Measurements from ENCODE around the gene AHCYL2. TPM values are rescaled to one million over a fixed set of nuclear protein-coding genes. Genes with fewer than 3 reads are reported as not detected.
"Not testable (repeated sequence)": the region's sequence is repeated elsewhere in the genome, so short reads cannot be mapped to it uniquely, and the experiment has no call there.

Gene AHCYL2
- polyA plus RNA-seq, 1 experiment = 13.3 TPM

DNA sequence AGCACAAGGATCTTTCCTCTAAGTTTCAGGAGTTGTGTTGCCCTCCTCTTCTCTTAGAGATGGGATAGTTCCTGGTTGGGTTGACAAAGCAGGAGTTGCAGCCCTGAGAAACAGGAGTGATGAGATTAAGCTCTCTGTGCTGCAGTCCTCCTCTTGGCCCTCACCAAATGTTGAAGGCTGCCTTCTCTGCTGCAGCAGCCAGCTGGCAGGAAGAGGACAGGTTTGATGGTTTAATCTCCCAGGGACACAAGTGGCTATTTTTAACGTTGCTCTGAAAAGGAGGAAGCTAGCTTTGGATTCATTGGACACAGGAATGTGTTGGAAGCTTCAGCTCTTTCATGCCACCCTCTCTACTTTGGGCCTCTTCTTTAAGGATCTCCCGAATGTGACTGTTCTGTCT lies 218.8 kb downstream of the AHCYL2 start:
- Histone ChIP-seq H3K9me3 (ENCODE audit: control insufficient read depth, insufficient read depth, low read length) (no peaks in the 10 kb centered on the region; the same call in 1 of the 2 replicates), H3K27ac (ENCODE audit: low read depth, low read length) (no peak overlapping the region), H3K27me3 (ENCODE audit: control insufficient read depth, insufficient read depth, low read length) (no peaks in the 10 kb centered on the region), H3K4me3 (ENCODE audit: low read depth, low read length) (no peak overlapping the region)
- POLR2A ChIA-PET = interaction anchor here (1.1 kb wide), 1 partner anchor 9 kb away, joined by 4 read pairs; the partner anchor contains the start of gene STRIP2
- DNase-seq (ENCODE audit: low read depth, low spot score) = no peak
- CTCF ChIA-PET = interaction anchor here (0.6 to 1.6 kb wide), 2 partner anchors 10 to 963 kb away, joined by 3 to 5 read pairs; partner anchors contain the start of gene STRIP2
- TF ChIP-seq, protein P1, sequence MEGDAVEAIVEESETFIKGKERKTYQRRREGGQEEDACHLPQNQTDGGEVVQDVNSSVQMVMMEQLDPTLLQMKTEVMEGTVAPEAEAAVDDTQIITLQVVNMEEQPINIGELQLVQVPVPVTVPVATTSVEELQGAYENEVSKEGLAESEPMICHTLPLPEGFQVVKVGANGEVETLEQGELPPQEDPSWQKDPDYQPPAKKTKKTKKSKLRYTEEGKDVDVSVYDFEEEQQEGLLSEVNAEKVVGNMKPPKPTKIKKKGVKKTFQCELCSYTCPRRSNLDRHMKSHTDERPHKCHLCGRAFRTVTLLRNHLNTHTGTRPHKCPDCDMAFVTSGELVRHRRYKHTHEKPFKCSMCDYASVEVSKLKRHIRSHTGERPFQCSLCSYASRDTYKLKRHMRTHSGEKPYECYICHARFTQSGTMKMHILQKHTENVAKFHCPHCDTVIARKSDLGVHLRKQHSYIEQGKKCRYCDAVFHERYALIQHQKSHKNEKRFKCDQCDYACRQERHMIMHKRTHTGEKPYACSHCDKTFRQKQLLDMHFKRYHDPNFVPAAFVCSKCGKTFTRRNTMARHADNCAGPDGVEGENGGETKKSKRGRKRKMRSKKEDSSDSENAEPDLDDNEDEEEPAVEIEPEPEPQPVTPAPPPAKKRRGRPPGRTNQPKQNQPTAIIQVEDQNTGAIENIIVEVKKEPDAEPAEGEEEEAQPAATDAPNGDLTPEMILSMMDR (IDR thresholded peaks at IDR 0.05; ENCODE audit: low read depth, low read length) = no peak

DNA sequence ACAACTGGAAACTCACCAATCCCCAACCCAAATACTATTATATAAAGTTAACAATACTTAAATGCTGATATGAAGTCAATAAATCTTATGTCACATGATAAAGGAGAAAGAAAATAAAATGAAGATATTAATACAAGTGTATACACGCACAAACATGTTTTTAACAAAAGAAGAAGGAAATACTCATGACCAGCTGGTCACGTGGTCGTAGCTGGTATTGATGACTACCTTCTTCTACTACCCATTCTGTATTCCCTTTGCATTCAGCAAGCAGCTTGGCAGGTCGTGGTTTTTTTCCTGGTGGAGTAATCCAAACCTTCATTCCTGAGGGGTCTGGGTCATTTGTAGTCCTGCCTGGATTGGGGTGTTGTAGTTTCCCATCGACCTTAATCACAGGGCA lies 219.9 kb downstream of the AHCYL2 start:
- DNase-seq (ENCODE audit: low read depth, low spot score); H3K4me3 ChIP-seq (ENCODE audit: low read depth, low read length); CTCF ChIA-PET; H3K27ac ChIP-seq (ENCODE audit: low read depth, low read length); H3K9me3 ChIP-seq (ENCODE audit: control insufficient read depth, insufficient read depth, low read length); POLR2A ChIA-PET; H3K27me3 ChIP-seq (ENCODE audit: control insufficient read depth, insufficient read depth, low read length): not testable (repeated sequence)

DNA sequence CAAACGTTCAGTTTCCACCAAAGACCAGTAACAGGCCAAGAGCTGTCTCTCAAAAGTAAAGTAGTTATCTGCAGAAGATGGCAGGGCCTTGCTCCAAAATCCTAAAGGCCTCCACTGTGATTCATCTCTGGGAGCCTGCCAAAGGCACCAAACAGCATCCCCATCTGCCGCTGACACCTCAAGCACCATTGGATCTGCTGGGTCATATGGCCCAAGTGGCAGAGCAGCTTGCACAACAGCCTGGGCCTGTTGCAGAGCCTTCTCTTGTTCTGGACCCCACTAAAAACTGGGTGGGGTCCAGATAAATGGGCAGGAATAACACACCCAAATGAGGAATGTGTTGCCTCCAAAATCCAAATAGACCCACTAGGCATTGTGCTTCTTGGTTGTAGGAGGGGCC lies 222.1 kb downstream of the AHCYL2 start:
- POLR2A ChIA-PET; H3K27ac ChIP-seq (ENCODE audit: low read depth, low read length); H3K4me3 ChIP-seq (ENCODE audit: low read depth, low read length); H3K9me3 ChIP-seq (ENCODE audit: control insufficient read depth, insufficient read depth, low read length); CTCF ChIA-PET; DNase-seq (ENCODE audit: low read depth, low spot score); H3K27me3 ChIP-seq (ENCODE audit: control insufficient read depth, insufficient read depth, low read length): not testable (repeated sequence)

DNA sequence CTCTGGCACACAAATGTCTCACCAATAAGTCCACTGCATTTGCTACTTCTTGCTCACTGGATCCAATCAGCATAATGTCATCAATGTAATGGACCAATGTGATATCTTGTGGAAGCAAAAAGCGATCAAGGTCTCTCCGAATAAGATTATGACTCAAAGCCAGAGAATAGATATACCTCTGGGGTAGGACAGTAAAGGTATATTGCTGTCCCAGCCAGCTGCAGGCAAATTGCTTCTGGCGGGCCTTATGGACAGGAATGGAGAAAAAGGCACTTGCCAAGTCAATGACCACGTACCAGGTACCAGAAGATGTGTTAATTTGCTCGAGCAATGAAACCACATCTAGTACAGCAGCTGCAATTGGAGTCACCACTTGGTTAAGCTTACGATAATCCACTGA lies 222.6 kb downstream of the AHCYL2 start:
- DNase-seq (ENCODE audit: low read depth, low spot score); CTCF ChIA-PET; H3K9me3 ChIP-seq (ENCODE audit: control insufficient read depth, insufficient read depth, low read length); H3K27me3 ChIP-seq (ENCODE audit: control insufficient read depth, insufficient read depth, low read length); H3K27ac ChIP-seq (ENCODE audit: low read depth, low read length); H3K4me3 ChIP-seq (ENCODE audit: low read depth, low read length); POLR2A ChIA-PET: not testable (repeated sequence)

DNA sequence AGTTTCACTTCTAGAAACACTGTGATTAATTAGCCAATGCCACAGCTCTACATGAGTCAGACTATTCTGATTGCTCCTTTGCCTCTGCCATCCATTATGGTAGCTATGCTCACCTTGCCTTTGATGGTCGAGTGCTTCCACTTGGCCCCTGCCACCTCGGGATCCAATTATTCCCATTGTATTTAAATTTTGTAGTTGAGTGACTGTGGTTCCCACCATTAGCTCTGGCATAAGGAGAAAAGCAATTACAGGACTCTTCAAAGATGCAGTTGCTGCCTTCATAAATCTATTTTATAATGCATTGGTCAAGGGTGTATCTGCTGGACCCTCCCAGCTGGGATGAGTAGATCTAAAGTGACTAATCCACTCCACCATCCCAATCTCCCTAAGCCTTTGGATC lies 223.8 kb downstream of the AHCYL2 start:
- POLR2A ChIA-PET = interaction anchor here (1.9 kb wide), 1 partner anchor 9 kb away, joined by 5 read pairs; no protein-coding TSS in a partner anchor

DNA sequence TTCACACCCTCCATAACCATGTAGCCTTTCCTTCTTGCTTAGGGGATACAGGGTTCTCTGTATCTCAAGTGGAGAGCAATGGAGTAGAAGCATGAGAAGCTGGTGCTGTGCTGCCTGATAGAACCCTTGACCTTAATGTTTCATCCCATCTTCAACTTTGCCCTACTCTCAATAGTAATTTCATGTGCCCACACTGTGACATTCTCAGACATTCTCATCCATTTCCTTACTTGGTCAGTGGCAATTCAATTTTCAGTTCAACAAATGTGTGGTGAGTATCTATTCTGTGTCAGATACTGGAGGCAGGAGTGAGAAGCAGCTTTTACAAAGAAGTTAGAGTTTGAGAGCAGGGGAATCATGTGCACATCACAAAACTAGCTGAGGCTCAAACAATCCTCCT lies 225.5 kb downstream of the AHCYL2 start:
- ChIA-PET POLR2A (no interaction called here), CTCF (no interaction called here)
- Histone ChIP-seq H3K9me3 (ENCODE audit: control insufficient read depth, insufficient read depth, low read length) (peaks cover 7% of the 10 kb centered on the region; the same call in 1 of the 2 replicates), H3K27ac (ENCODE audit: low read depth, low read length) (no peak overlapping the region), H3K27me3 (ENCODE audit: control insufficient read depth, insufficient read depth, low read length) (no peaks in the 10 kb centered on the region), H3K4me3 (ENCODE audit: low read depth, low read length) (no peak overlapping the region)
- TF ChIP-seq, protein P1 (IDR thresholded peaks at IDR 0.05; ENCODE audit: low read depth, low read length) = no peak
- DNase-seq (ENCODE audit: low read depth, low spot score) = no peak

More for the DNA sequence above, 223.8 kb downstream of the AHCYL2 start:
- H3K4me3 ChIP-seq (ENCODE audit: low read depth, low read length); DNase-seq (ENCODE audit: low read depth, low spot score); H3K27ac ChIP-seq (ENCODE audit: low read depth, low read length); CTCF ChIA-PET; H3K27me3 ChIP-seq (ENCODE audit: control insufficient read depth, insufficient read depth, low read length); H3K9me3 ChIP-seq (ENCODE audit: control insufficient read depth, insufficient read depth, low read length): not testable (repeated sequence)

DNA sequence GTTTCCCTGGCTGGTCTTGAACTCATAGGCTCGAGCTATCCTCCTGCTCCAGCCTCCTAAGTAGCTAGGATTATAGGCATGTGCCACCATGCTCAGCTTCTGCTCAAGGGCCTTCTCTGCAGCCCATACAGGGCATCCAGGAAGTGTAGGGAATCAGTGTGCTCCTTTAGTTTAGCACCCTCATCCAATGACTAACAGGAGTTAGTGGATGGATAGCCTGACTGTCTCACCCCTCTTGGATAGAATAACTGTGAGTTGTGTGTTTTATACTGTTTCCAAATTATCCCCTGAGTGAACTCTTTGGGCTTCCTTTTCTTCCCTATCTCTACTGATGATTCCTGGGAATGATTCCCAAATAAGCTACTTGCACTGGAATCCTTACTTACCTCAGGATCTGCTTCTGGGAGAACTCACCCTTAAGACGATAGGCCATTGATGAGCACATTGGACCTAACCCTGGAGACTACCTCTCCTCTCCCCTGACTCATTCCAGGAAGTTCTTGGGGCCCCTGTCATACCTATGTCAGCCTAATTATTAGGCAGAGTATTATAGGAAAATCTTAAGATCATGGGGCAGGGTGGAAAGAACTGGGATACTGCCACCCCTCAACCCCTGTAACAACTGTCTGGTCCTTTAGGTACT lies 227.9 kb downstream of the AHCYL2 start:
- Histone ChIP-seq H3K9me3 (ENCODE audit: control insufficient read depth, insufficient read depth, low read length) (peaks cover 7% of the 10 kb centered on the region; the same call in 1 of the 2 replicates), H3K27ac (ENCODE audit: low read depth, low read length) (no peak overlapping the region), H3K27me3 (ENCODE audit: control insufficient read depth, insufficient read depth, low read length) (no peaks in the 10 kb centered on the region), H3K4me3 (ENCODE audit: low read depth, low read length) (no peak overlapping the region)
- POLR2A ChIA-PET = no interaction called here
- no peak for DNase-seq (ENCODE audit: low read depth, low spot score)
- TF ChIP-seq, protein P1 (IDR thresholded peaks at IDR 0.05; ENCODE audit: low read depth, low read length) = no peak
- CTCF ChIA-PET = interaction anchor here (0.6 to 2.3 kb wide), 3 partner anchors 76 to 235 kb away, joined by 3 to 9 read pairs (median 4); no protein-coding TSS in a partner anchor
